T-helper 9 cell (primary cell): Measurements from ENCODE around the gene EVI5.
"Not testable (repeated sequence)": the region's sequence is repeated elsewhere in the genome, so short reads cannot be mapped to it uniquely, and the experiment has no call there.

Experiments used
- DNase-seq: peaks from one replicate; pipeline ENCODE4 v3.0.0-alpha.2; 2020

The EVI5 gene

DNA sequence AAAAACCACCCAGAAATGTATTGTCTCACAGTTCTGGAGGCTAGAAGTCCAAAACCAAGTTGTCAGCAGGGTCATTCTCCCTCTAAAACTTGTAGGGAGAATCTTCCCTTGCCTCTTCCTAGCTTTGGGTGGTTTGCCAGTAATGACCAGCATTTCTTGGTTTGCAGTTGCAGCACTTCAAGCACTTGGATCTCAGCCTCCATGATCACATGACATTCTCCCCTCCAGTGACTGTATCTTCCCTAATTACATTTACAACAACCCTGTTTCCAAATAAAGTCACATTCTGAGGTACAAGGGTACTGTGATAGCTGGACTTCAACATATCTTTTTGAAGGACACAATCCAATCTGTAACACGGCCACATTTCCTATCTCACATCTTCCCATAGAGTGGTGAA lies 37.2 kb downstream of the EVI5 start:
- no peak for DNase-seq

DNA sequence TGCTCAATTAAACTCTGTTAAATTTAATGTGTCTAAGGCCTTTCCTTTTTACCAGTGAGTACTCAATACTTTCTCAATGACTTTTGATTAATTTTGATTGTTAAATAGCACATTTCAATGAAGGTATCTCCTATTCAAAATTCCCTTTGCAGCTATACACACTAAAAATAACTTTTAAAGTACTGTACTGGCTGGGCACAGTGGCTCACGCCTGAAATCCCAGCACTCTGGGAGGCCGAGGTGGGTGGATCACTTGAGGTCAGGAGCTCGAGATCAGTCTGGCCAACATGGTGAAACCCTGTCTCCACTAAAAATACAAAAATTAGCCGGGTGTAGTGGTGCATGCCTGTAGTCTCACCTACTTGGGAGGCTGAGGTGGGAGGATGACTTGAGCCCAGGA lies 38.7 kb downstream of the EVI5 start:
- DNase-seq, result not testable (repeated sequence)

DNA sequence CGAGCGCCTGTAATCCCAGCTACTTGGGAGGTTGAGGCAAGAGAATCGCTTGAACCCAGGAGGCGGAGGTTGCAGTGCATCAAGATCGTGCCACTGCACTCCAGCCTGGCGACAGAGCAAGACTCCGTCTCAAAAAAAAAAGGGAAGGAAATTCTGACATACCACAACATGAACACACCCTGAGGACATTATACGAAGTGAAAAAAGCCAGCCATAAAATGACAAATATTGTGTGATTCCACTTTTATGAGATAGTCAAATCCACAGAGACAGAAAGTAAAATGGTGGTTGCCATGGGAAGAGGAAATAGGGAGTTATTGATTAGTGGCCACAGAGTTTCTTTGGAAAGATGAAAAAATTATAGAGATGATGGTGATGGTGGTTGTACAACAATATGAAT lies 41.7 kb downstream of the EVI5 start:
- no peak for DNase-seq

DNA sequence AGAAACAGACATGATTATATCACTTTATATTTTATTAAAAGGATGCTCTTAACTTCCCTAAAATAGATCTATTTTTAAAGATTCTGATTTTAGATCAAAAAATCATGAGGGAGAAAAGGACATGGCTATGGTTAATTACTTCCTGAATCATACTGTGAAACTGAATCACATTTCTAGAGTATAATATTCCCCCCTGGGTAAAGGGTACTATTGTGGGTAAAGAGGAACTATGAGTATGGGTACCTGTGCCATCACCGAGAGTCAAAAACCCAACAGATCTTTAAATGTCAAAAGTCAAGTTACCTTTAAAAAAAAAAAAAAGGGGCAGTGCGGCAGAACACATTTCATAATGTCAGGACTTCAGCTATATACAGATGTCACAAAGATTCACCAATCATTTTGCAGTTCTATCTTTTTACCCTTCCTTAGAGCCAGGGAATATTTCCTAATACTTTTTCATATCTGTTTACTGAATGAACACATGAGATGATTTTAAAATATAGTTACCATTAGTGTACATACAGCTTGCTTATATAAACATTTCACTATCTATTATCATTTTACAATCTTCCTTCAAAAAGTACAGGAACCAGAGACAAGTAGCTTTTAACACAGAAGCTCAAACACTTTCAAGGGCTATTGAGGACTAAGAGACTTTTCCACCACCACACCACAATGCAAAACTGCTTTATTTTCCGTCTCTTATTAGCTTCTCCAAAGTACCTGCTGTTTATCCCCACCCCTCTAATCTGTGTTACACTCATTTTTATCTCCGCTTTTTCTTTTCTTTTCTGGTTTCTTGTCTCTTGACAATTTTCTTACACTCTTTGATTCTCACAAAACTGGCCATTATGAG lies 45.0 kb downstream of the EVI5 start:
- no peak for DNase-seq

DNA sequence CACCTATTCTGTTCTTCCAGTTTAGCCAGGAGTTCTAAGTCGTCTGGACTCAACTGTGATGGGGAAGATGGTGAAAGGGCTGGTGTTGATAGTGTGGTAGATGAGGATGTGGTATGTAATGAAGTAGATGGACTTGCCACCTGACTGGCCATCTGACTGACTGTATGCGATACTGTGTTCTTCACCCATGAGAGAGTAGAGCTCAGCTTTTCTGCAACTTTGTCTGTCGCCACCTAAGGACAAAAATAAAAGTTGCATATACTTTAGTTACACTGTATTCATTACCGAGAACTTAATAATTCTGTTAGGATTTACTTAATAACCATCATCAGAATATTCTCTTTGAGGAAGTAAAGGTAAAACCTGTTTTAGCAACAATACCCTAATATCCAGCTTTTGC lies 48.5 kb downstream of the EVI5 start:
- no peak for DNase-seq

DNA sequence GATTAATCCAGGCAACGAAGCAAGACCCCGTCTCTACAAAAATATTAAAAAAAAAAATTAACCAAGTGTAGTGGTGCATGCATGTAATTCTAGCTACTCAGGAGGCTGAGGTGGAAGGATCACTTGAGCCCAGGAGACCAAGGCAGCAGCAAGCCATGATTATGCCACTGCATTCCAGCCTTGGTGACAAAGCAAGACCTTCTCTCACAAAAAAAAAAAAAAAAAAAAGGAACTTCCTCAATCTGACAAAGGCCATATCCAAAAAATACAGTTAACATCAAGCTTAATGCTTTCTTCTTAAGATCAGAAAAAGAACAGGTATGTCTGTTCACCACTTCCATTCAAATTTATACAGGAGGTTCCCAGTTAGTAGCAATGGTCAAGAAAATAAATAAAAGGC lies 54.4 kb downstream of the EVI5 start:
- DNase-seq, result no peak

DNA sequence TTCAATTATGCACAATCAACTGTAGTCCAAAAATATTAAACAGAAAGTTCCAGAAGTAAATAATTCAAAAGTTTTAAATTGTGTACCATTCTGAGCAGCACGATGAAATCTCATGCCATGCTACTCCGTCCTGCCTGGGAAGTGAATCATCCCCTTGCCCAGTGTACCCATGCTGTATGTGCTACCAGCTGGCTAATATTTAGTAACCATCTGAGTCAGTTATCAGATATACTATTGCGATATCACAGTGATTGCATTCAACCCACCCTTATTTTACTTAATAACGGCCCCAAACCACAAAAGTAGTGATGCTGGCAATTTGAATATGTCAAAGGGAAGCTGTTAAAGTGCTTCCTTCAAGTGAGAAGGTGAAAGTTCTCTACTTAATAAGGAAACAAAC lies 56.2 kb downstream of the EVI5 start:
- DNase-seq, result no peak

DNA sequence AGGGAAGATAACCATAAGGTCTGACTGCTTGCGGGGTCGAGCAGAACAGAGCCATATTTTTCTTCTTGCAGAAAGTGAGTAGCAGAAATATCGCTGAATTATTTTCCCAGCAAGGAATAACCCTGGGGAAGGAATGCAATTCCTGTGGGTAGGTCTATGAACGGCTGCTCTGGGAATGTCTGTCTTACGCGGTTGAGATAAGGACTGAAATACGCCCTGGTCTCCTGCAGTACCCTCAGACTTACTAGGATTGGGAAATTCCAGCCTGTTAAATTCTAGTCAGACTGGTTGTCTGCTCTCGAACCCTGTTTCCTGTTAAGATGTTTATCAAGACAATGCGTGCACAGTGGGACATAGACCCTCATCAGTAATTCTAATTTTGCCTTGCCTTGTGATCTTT lies 61.2 kb downstream of the EVI5 start:
- not testable (repeated sequence) for DNase-seq

DNA sequence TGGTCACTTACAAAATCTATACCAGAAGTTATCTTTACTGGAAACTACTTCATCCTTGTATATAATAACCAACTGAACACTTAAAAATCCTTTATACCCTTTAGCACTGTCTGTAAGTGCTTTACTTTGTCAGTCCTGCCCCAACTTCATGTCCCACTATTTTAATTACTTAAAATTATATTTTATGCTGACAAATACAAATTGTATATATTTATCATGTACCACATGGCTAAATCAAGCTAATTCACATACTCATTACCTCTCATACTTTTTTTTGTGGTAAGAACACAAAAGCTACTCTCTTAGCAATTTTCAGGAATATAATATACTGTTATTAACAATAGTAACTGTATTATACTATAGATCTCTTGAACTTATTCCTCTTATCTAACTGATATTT lies 63.0 kb downstream of the EVI5 start:
- no peak for DNase-seq

DNA sequence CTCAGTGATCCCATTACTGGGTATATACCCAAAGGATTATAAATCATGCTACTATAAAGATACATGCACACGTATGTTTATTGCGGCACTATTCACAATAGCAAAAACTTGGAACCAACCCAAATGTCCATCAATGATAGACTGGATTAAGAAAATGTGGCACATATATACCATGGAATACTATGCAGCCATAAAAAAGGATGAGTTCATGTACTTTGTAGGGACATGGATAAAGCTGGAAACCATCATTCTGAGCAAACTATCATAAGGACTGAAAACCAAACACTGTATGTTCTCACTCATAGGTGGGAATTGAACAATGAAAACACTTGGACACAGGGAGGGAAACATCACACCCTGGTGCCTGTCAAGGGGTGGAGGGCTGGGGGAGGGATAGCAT lies 63.8 kb downstream of the EVI5 start:
- not testable (repeated sequence) for DNase-seq

DNA sequence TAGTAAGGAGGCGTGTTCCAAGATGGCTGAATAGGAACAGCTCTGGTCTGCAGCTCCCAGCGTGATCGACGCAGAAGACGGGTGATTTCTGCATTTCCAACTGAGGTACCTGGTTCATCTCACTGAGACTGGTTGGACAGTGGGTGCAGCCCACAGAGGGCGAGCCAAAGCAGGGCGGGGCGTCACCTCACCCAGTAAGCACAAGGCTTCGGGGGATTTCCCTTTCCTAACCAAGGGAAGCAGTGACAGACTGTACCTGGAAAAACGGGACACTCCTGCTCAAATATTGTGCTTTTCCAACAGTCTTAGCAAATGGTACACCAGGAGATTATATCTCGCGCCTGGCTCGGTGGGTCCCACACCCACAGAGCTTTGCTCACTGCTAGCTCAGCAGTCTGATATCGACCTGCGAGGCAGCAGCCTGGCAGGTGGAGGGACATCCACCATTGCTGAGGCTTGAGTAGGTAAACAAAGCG lies 69.4 kb downstream of the EVI5 start:
- not testable (repeated sequence) for DNase-seq

DNA sequence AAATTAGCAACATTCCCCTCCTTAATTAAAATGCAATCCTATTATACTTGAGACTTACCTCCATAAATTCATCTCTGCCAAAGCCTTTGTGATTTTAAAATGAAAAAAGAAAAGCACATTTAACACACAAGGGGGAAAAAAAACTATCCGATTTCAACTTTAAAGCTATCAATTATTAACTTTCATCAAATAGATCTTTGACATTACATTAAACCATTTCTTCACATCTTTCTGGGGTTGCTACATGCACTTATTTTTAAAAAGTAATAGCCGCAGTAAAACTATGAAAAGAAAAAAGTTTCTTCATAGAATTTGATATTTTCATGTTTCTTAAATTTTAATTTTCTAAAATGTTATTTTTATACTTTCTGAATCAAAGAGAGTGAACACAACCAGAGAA lies 71.0 kb downstream of the EVI5 start:
- no peak for DNase-seq

DNA sequence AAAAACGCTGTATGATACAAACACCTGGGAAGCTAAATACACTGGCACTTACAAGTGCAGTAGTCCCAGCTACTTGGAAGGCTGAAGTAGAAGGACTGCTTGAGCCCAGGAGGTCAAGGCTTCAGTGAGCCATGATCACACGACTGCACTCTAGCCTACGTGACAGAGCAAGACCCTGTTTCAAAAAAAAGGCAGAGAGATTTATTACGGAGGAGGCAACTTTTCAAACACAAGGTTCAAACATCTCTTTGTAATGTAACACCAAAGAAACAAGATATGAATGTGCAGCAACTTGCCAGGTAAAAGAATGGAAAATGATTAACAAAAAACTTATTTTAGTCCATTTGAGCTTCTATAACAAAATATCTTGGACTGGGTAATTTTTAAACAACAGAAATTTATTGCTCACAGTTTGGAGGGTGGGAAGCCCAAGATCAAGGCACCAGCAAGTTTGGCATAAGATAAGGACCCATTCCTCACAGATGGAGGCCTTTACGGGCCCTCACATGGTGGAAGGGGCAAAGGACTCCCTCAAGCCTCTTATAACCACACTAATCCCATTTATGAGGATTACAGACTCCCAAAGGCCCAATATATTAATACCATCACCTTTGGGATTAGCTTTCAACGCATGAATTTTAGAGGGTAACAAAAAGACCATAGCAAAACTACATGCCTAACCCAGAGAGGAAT lies 73.3 kb downstream of the EVI5 start:
- no peak for DNase-seq

DNA sequence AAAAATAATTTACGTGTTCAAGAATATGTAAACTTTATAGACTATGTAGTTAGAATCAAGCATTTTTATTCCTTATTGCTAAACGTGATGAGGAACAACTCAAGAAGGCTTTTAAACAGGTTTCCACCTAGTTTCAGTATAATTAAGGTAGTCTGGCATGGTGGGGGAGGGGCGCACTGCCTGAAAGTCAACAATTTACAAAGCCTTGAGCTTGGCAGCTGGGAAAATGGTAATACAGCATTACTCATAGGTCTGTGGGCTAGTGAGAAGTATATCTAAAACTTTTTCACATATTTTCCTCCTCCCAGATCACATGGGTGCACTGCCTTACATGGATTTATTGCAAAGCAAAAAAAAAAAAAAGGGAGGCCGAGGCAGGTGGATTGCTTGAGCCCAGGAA lies 75.2 kb downstream of the EVI5 start:
- no peak for DNase-seq

DNA sequence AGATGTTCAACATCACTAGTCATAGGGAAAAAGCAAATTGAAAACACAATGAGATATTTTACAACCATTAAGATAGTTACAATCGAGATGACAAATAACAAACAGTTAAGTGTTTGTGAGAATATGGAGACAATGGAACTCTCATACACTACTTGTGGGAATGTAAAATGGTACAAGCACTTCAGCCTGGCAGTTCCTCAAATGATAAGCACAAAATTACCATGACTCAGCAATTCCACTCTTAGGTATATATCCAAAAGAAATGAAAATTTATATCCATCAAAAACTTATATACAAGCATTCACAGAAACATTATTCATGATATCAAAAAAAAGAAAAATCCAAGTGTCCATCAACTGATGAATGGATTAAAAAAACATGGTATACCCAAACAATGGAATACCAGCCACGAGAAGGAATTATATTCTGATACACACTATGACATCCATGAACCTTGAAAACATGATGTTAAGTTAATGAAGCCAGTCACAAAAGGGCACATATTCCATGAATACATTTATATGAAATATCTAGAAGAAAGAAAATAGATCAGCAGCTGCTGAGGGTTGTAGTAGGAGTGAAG lies 76.4 kb downstream of the EVI5 start:
- no peak for DNase-seq

DNA sequence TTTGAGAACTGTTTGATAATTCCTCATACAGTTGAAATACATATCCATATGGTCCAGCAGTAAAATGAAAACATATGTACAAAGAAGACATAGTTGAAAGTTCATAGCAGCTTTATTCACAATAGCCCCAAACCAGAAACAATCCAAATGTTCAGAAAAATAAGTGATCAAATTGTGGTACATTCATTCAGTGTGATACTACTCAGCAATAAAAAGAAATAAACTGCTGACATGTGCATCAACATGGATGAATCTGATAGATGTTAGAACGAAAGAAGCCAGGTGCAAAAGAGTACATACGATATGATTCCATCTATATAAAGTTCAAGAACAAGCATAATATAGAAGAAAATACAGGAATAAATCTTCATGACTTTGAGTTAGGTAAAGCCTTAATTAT lies 77.2 kb downstream of the EVI5 start:
- DNase-seq, result no peak

DNA sequence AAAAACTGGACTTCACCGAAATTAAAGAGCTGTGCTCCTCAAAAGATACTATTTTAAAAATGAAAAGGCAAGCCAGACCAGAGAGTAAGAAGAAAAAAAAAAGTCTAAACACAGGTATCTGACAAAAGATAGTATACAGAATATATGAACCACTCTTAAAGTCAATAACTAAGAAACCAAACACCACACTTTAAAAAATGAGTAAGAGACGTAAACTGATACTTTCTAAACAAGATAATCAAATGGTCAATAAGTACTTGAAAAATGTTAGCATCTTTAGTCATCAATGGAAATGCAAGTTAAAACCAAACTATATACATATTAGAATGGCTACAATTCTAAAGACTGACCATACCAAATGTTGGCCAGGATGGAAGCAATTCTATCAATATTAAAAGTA lies 77.6 kb downstream of the EVI5 start:
- DNase-seq, result no peak

DNA sequence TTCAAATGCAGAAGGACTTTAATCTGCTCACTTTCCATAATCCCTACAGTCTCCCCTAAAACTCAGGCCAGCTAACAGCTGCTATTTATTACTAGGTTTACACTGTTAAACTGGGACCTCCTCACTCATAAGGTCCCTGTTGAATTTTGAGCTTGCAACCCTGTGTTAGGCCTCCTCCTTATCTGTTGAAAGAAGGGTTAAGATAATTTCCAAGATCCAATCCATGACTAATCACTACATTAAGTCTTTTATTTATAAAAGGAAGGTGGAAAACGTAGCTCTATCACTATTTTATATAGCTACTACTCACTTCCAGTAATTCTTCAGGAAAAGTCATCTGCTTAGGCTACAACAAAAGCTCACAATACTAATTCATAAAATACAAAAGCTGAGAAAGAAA lies 79.5 kb downstream of the EVI5 start:
- DNase-seq, result no peak

DNA sequence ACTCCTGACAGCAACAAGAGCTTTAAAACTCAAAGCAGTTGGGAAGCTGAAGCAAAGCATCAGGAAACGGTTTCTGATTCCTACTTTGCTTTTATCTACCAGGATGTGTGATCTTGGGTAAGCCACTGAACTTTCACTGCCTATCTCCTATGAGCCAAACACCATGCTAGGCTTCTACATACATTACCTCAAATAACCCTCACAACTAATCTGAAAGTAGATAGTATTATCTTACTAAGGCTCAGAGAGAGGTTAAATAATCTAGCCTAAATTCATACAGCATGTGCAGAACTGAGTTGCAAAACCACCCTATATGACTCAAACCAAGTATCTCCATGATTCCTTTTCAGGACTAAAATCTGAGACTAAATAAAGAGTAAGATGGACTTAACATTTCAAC lies 83.8 kb downstream of the EVI5 start:
- no peak for DNase-seq

DNA sequence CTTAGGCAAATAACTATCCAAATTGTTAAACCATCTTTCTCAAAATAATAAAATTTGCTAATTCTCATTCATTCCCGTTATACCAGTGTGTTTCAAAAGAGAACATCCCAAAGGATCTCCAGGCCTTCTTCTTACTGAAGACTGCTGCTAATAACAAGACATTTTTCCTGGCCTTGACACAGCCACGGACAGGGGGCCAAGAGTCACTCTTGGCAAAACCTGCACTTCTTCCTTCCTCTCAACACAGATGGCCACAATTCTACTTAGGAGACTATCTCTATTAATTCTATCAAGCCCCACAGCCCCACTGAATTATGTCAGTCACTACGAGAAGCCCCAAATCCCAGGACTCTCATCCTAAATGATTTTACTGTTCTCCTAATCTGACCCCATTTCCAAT lies 86.0 kb downstream of the EVI5 start:
- no peak for DNase-seq

DNA sequence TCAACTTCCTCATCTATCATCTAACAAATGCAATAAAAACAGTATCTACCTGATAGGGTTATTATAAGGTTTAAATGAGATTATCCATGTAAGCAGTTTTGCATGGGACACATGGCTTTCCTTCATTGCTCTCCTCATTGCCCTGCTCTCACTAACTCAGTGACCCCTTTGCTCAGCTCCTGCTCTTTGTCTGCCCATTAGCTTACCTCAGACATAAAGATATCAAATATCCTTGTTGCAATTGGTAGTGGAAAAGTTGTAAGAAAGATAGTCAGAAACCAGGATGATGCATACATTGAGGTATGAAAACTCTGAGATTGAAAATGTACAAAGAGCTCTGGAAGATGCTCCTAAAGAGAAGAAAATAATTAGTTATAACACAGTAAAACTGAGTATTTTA lies 89.8 kb downstream of the EVI5 start:
- DNase-seq, result no peak

DNA sequence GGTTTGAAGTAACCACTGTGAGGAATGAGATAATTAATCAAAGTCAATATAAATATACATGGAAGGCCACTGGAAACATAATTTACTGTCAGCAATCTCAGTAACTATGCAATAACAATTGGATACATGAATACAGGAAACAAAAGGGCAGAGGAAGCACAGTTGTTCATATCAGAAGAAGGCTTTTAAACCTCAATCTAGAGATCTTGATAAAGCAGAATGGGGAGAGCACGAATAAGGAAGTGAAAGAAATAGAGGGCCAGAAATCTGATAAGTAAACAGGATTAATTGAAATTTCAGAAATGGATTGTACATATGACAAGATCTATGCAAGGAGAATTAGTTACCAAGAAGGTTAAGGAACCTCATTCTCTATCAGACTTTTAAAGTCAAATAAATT lies 93.0 kb downstream of the EVI5 start:
- no peak for DNase-seq

DNA sequence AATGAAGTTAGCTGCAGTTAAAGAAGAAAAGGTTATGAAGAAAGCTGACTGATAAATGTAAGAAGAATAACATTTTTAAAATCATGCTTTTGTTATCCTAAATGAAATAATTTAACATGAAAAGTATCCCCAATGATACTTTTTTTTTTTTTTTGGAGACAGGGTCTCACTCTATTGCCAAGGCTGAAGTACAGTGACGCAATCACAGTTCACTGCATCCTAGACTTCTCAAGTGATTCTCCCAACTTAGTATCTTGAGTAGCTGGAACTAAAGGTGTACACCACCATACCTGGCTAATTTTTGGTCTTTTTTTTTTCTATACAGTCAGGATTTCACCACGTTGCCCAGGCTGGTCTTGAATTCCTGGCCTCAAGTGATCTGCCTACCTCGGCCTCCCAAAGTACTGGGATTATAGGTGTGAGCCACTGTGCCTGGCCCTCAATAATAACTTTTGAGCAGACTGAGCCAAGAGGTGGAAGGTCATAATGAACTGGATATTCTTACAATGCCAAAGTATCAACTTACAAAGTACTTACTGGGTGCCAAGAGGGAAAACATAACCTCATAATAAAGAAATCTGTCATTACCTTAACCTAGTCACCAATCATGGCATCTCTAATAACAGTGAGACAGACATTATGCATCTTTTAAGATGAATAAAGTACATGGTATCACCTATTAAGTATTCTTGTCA lies 94.5 kb downstream of the EVI5 start:
- no peak for DNase-seq
